K562 (cell line): ENCODE results near the gene FBLN2. TPM values are rescaled to one million over a fixed set of nuclear protein-coding genes. Genes with fewer than 3 reads are reported as not detected.
A peak's percentile ranks its signal among the peaks of the same experiment; 100 is the strongest.

Experiments
- CBX5 ChIP-seq: IDR thresholded peaks from 2 replicates; pipeline ENCODE4 v1.6.1; 2014; ENCODE audit warnings: low read depth, borderline replicate concordance
- CHCHD3 ChIP-seq: fragments of 250-450 bp; sonication (Bioruptor Pico); IDR thresholded peaks from 2 replicates; pipeline ENCODE4 v2.1.2; 2022; ENCODE audit warnings: mild to moderate bottlenecking
- CREM ChIP-seq: IDR thresholded peaks from 2 replicates; pipeline ENCODE4 v1.6.1; 2014; ENCODE audit warnings: antibody characterized with exemption, low read depth
- ELF4 ChIP-seq: fragments of 450-650 bp; formaldehyde crosslinking; IDR thresholded peaks from 2 replicates; pipeline ENCODE4 v1.4.0; 2022; ENCODE audit warnings: missing genetic modification characterization
- ETV6 ChIP-seq, 3 experiments: fragments of 150-350 bp in 1 of 3; sonication (generic) in 1 of 3; formaldehyde crosslinking in 1 of 3; IDR thresholded peaks; 2 replicates each; pipeline versions ENCODE4 v1.6.1 to v1.8.0; 2014 to 2022; ENCODE audit warnings: borderline replicate concordance in 2 of 3, low read depth in 2 of 3, antibody characterized with exemption in 1 of 3, low read length in 1 of 3, mild to moderate bottlenecking in 1 of 3, missing genetic modification reagents in 1 of 3
- GATA2 ChIP-seq: sonication (generic); formaldehyde crosslinking; IDR thresholded peaks from 2 replicates; pipeline ENCODE4 v1.4.0; 2020; ENCODE audit warnings: mild to moderate bottlenecking, missing genetic modification reagents
- MAFK ChIP-seq: IDR thresholded peaks from 2 replicates; pipeline ENCODE4 v1.6.1; 2011; ENCODE audit warnings: low read length, improper control_type of control experiment
- MED1 ChIP-seq: sonication (generic); formaldehyde crosslinking; IDR thresholded peaks from 2 replicates; pipeline ENCODE4 v1.8.1; 2023; ENCODE audit warnings: missing genetic modification reagents, borderline replicate concordance
- MYBL2 ChIP-seq, 2 experiments: fragments of 450-650 bp in 1 of 2; sonication (generic) in 1 of 2; formaldehyde crosslinking in 1 of 2; IDR thresholded peaks; 2 replicates each; pipeline versions ENCODE4 v1.6.1 to v1.8.1; 2017 to 2022; ENCODE audit warnings: borderline replicate concordance in 1 of 2, inconsistent platforms in 1 of 2, low read depth in 1 of 2, mild to moderate bottlenecking in 1 of 2, missing genetic modification reagents in 1 of 2, moderate library complexity in 1 of 2
- NR3C1 ChIP-seq: sonication (generic); formaldehyde crosslinking; IDR thresholded peaks from 2 replicates; pipeline ENCODE4 v1.8.1; 2022; ENCODE audit warnings: missing genetic modification reagents
- PHB2 ChIP-seq: fragments of 450-650 bp; IDR thresholded peaks from 2 replicates; pipeline ENCODE4 v1.6.1; 2017; ENCODE audit warnings: low read depth
- RCOR1 ChIP-seq, 2 experiments: IDR thresholded peaks; 2 replicates each; pipeline ENCODE4 v1.6.1; 2012; ENCODE audit warnings: low read depth in 2 of 2, low read length in 2 of 2, borderline replicate concordance in 1 of 2, improper control_type of control experiment in 1 of 2
- STAG1 ChIP-seq: sonication (generic); formaldehyde crosslinking; IDR thresholded peaks from 2 replicates; pipeline ENCODE4 v1.5.0; 2020; ENCODE audit warnings: missing genetic modification reagents, borderline replicate concordance
- ZC3H4 ChIP-seq: sonication (generic); formaldehyde crosslinking; IDR thresholded peaks from 2 replicates; pipeline ENCODE4 v1.9.0; 2021; ENCODE audit warnings: missing genetic modification reagents, borderline replicate concordance
- ZNF143 ChIP-seq: sonication (generic); formaldehyde crosslinking; IDR thresholded peaks from 2 replicates; pipeline ENCODE4 v1.9.0; 2022; ENCODE audit warnings: mild to moderate bottlenecking, missing genetic modification reagents
- ZNF561 ChIP-seq: fragments of 450-650 bp; formaldehyde crosslinking; conservative IDR thresholded peaks from 2 replicates; pipeline ENCODE4 v1.4.0; 2020; ENCODE audit warnings: mild to moderate bottlenecking, moderate library complexity
- polyA plus RNA-seq, 8 experiments: library from polyadenylated mRNA; depleted of rRNA in 4 of 8; stranded (reverse) in 5 of 8; unstranded in 3 of 8; fragments of >200 nt; fragmentation: Nextera tagmentation in 2 of 8; fragmentation: Illumina TruSeq in 1 of 8; extraction: Ambion mirVana in 2 of 8; extraction: Trizol in 1 of 8; gene quantifications; 2 replicates each; pipeline versions ENCODE4 v1.2.1 to v1.2.3, GENCODE V29; 2011 to 2014; ENCODE audit warnings: inconsistent platforms in 1 of 8, missing spikeins in 1 of 8
- total RNA-seq, 7 experiments: library from RNA; depleted of rRNA in 6 of 7; stranded (reverse); fragments of >200 nt in 6 of 7; fragmentation: Illumina TruSeq in 2 of 7; extraction: Trizol in 2 of 7; gene quantifications; 2 replicates each; pipeline versions ENCODE4 v1.2.1 to v1.2.3, GENCODE V29; 2011 to 2021; ENCODE audit warnings: low replicate concordance in 1 of 7
- TF ChIP-seq, protein P1 (sequence below), 2 experiments: fragments of 450-650 bp; conservative IDR thresholded peaks; 2 replicates each; pipeline ENCODE4 v1.6.1; 2017; ENCODE audit warnings: mild to moderate bottlenecking in 2 of 2, moderate library complexity in 2 of 2
- TF ChIP-seq, protein P2 (sequence below): fragments of 450-650 bp; IDR thresholded peaks from 2 replicates; pipeline ENCODE4 v1.6.1; 2016; ENCODE audit warnings: antibody characterized with exemption
- TF ChIP-seq, protein P3 (sequence below): fragments of 450-650 bp; IDR thresholded peaks from 2 replicates; pipeline ENCODE4 v1.6.1; 2016; ENCODE audit warnings: low read depth, mild to moderate bottlenecking, moderate library complexity
- TF ChIP-seq, protein P4 (sequence below): sonication (generic); formaldehyde crosslinking; IDR thresholded peaks from 2 replicates; pipeline ENCODE4 v1.8.0; 2022; ENCODE audit warnings: missing genetic modification reagents, mild to moderate bottlenecking, moderate library complexity, borderline replicate concordance
- TF ChIP-seq, protein P5 (sequence below): conservative IDR thresholded peaks from 2 replicates; pipeline ENCODE4 v1.6.1; 2011; ENCODE audit warnings: low read depth, mild to moderate bottlenecking, low read length; ENCODE audit not compliant: control insufficient read depth

The FBLN2 gene
- total and polyA plus RNA-seq, 9 of the 15 experiments (the other 6 are each of a cell fraction or from before 2014, with no cell fraction given): 0.03 to 0.10 (median 0.04) TPM; not detected in 6

DNA sequence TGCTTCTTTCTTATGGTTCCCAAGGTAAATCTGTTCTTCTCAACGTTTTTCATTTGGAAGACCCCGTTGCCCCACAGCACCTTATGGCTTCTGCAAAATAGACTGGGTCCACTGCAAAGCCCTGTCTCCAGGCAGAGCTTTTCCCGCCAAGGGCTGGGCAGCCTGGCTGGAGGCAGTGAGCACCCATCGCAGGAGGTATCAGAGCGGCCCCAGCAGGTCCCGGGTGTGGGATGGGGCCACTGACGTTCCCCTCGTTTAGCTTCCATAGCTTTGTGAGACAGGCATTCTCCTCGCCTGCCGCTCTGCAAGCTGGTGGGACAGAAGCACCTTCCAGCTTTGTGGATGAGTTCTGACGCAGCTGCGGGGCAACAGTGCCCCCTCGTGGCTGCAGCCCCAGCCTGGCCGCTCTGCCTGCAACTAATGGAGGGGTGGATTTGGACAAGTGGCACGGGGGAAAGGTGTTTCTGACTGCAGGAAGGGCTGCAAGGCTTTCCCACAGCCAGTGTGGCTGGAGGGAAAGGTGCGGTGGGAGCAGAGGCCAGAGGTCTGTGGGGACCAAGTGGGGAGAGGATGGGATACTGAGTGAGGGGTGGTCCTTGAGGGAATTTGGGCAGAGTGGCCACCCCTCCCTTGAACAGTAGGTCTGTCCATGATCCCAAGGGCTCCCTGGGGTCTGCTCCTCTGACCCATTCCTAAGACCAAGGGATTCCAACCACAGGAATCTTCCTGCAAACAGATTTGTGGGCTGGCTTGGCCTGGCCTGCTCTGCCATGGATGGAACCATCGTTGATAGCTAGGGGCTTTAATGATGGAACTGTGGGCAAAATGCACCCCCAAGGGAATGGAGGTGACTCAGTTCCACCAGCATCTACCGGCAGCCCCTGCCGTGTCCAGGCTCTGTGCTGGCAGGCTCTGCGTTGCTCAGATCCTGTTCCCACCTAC lies 99.4 kb downstream of the FBLN2 start (continued):
- TF ChIP-seq RCOR1 (IDR thresholded peaks at IDR 0.05; ENCODE audit: borderline replicate concordance in 1 of 2, low read depth in 2 of 2, low read length in 2 of 2) (peak in 1 of 2 experiments; percentile 68; a peak in 1 of 4 replicates), ETV6 (IDR thresholded peaks at IDR 0.05; ENCODE audit: borderline replicate concordance in 1 of 2, low read depth in 2 of 2, low read length in 1 of 2) (no peak), ETV6 (CRISPR knock-in tag; IDR thresholded peaks at IDR 0.05; ENCODE audit: borderline replicate concordance) (no peak), CREM (peak; percentile 72), ZNF561 (CRISPR knock-in tag) (no peak), GATA2 (CRISPR knock-in tag) (no peak), MYBL2 (IDR thresholded peaks at IDR 0.05; ENCODE audit: low read depth) (no peak), MYBL2 (CRISPR knock-in tag; IDR thresholded peaks at IDR 0.05; ENCODE audit: borderline replicate concordance) (no peak), CBX5 (no peak), MED1 (no peak), PHB2 (no peak), ZC3H4 (CRISPR knock-in tag) (no peak), NR3C1 (no peak), CHCHD3 (CRISPR knock-in tag) (no peak), STAG1 (peak; percentile 100), ZNF143 (CRISPR knock-in tag) (no peak), MAFK (no peak), ELF4 (CRISPR knock-in tag) (no peak)
- TF ChIP-seq, protein P1, sequence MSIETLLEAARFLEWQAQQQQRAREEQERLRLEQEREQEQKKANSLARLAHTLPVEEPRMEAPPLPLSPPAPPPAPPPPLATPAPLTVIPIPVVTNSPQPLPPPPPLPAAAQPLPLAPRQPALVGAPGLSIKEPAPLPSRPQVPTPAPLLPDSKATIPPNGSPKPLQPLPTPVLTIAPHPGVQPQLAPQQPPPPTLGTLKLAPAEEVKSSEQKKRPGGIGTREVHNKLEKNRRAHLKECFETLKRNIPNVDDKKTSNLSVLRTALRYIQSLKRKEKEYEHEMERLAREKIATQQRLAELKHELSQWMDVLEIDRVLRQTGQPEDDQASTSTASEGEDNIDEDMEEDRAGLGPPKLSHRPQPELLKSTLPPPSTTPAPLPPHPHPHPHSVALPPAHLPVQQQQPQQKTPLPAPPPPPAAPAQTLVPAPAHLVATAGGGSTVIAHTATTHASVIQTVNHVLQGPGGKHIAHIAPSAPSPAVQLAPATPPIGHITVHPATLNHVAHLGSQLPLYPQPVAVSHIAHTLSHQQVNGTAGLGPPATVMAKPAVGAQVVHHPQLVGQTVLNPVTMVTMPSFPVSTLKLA (conservative IDR thresholded peaks at IDR 0.05): no peak
- TF ChIP-seq, protein P2, sequence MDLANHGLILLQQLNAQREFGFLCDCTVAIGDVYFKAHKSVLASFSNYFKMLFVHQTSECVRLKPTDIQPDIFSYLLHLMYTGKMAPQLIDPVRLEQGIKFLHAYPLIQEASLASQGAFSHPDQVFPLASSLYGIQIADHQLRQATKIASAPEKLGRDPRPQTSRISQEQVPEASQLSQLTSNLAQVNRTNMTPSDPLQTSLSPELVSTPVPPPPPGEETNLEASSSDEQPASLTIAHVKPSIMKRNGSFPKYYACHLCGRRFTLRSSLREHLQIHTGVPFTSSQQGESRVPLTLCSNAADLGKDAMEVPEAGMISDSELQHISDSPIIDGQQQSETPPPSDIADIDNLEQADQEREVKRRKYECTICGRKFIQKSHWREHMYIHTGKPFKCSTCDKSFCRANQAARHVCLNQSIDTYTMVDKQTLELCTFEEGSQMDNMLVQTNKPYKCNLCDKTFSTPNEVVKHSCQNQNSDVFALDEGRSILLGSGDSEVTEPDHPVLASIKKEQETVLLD: 0 out of 2 replicates have a peak, but pooled peaks have one; percentile 18
- TF ChIP-seq, protein P3, sequence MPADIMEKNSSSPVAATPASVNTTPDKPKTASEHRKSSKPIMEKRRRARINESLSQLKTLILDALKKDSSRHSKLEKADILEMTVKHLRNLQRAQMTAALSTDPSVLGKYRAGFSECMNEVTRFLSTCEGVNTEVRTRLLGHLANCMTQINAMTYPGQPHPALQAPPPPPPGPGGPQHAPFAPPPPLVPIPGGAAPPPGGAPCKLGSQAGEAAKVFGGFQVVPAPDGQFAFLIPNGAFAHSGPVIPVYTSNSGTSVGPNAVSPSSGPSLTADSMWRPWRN: no peak
- TF ChIP-seq, protein P4, sequence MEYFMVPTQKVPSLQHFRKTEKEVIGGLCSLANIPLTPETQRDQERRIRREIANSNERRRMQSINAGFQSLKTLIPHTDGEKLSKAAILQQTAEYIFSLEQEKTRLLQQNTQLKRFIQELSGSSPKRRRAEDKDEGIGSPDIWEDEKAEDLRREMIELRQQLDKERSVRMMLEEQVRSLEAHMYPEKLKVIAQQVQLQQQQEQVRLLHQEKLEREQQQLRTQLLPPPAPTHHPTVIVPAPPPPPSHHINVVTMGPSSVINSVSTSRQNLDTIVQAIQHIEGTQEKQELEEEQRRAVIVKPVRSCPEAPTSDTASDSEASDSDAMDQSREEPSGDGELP: peak; percentile 79
- TF ChIP-seq, protein P5, sequence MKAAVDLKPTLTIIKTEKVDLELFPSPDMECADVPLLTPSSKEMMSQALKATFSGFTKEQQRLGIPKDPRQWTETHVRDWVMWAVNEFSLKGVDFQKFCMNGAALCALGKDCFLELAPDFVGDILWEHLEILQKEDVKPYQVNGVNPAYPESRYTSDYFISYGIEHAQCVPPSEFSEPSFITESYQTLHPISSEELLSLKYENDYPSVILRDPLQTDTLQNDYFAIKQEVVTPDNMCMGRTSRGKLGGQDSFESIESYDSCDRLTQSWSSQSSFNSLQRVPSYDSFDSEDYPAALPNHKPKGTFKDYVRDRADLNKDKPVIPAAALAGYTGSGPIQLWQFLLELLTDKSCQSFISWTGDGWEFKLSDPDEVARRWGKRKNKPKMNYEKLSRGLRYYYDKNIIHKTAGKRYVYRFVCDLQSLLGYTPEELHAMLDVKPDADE: no peak
